Kidney (tissue), 14 donors: ENCODE results near the gene BABAM2. TPM values are rescaled to one million over a fixed set of nuclear protein-coding genes. Genes with fewer than 3 reads are reported as not detected.
"Not testable (repeated sequence)": the region's sequence is repeated elsewhere in the genome, so short reads cannot be mapped to it uniquely, and the experiment has no call there.

Source experiments
- DNase-seq, 5 donors: peaks; one replicate each; pipeline ENCODE4 v3.0.0-alpha.2; 2013 to 2020
- FAIRE-seq: peaks from 2 replicates; lab custom pipeline; 2012; peaks lifted over from hg19 to GRCh38; lab: Jason Lieb, UNC
- H3K27ac ChIP-seq, 2 donors: one replicate each; pipeline ENCODE4 v1.7.0; 2013; ENCODE audit warnings: low read depth in 2 of 2, low read length in 2 of 2, inconsistent platforms in 1 of 2
- H3K27me3 ChIP-seq: one replicate; pipeline ENCODE4 v1.7.1; 2013; ENCODE audit warnings: low read length, inconsistent platforms; ENCODE audit not compliant: control insufficient read depth, insufficient read depth
- H3K36me3 ChIP-seq, 3 donors: one replicate each; pipeline versions ENCODE4 v1.7.0 to v1.7.1; 2013; ENCODE audit warnings: low read length in 3 of 3, control low read depth in 1 of 3, inconsistent platforms in 1 of 3; ENCODE audit not compliant: insufficient read depth in 3 of 3, control insufficient read depth in 2 of 3
- H3K4me1 ChIP-seq, 3 donors: one replicate each; pipeline versions ENCODE4 v1.7.0 to v1.7.1; 2013; ENCODE audit warnings: low read length in 3 of 3, inconsistent platforms in 1 of 3, low read depth in 1 of 3; ENCODE audit not compliant: control insufficient read depth in 2 of 3, insufficient read depth in 2 of 3
- H3K4me3 ChIP-seq, 3 donors: one replicate each; pipeline versions ENCODE4 v1.7.0 to v1.8.1; 2013; ENCODE audit warnings: low read length in 3 of 3, control low read depth in 1 of 3, inconsistent platforms in 1 of 3
- H3K9ac ChIP-seq, 3 donors: one replicate each; pipeline versions ENCODE4 v1.7.0 to v1.7.1; 2013; ENCODE audit warnings: low read length in 3 of 3, control low read depth in 1 of 3, inconsistent platforms in 1 of 3
- H3K9me3 ChIP-seq, 3 donors: one replicate each; pipeline versions ENCODE4 v1.7.0 to v1.7.1; 2013; ENCODE audit warnings: low read length in 3 of 3, control low read depth in 1 of 3, inconsistent platforms in 1 of 3; ENCODE audit not compliant: control insufficient read depth in 2 of 3, insufficient read depth in 1 of 3
- CTCF ChIP-seq: IDR thresholded peaks from 3 replicates; pipeline ENCODE4 v1.5.1; 2012; ENCODE audit warnings: mild to moderate bottlenecking, moderate library complexity, borderline replicate concordance; ENCODE audit not compliant: insufficient read depth; ENCODE audit errors: extremely low read depth
- intact Hi-C: fragments of 100-400 bp; cut with DNase I; formaldehyde crosslinking; loops from one replicate; pipeline ENCODE4 v1.11.1; 2022
- polyA plus RNA-seq: library from polyadenylated mRNA; stranded (reverse); fragments of 350-450 nt; fragmentation: Illumina TruSeq; extraction: RNeasy Lipid Tissue Mini Kit (QIAGEN cat#74804); gene quantifications from one replicate; pipeline ENCODE4 v1.2.3, GENCODE V29; 2014; ENCODE audit warnings: low read depth, low replicate concordance; ENCODE audit not compliant: insufficient read depth
- total RNA-seq: library from RNA; stranded (reverse); fragmentation: NEBNext Ultra II Directional; extraction: Animal tissue kit (Norgen Biotek cat#: 25700); gene quantifications from one replicate; pipeline ENCODE4 v1.2.1, GENCODE V29; 2021
- donor health status: control.
- donor health status: control.
- donor health status: control.
- donor health status: control.
- donor health status: control.
- donor health status: DM: yes; HTN: yes; CAD: no.
- donor health status: Normal renal cell carcinoma (clear cell type).

BABAM2 gene
- total and polyA plus RNA-seq, 2 donors from 2014 or later = 68.4 to 74.1 TPM

GRCh38 chr2:27863146-27863545 is 27.4 kb upstream of the BABAM2 start:
- Histone ChIP-seq H3K4me1 (no peaks in the 10 kb centered on the region), H3K27ac (no peak overlapping the region), H3K9ac (no peak overlapping the region), H3K36me3 (no peaks in the 10 kb centered on the region), H3K4me3 (no peak overlapping the region), H3K9me3 (no peaks in the 10 kb centered on the region), H3K27me3 (no peaks in the 10 kb centered on the region)
- FAIRE-seq (no peak), DNase-seq (no peak)
- no peak for TF ChIP-seq CTCF
- intact Hi-C loops = no loop called here

- H3K9me3 ChIP-seq, H3K27ac ChIP-seq, H3K36me3 ChIP-seq, H3K4me3 ChIP-seq, FAIRE-seq, H3K27me3 ChIP-seq, H3K4me1 ChIP-seq, DNase-seq, intact Hi-C loops, H3K9ac ChIP-seq: not testable (repeated sequence)
Measured at GRCh38 chr2:27863955-27864354, 26.6 kb upstream of the BABAM2 start.

- Histone ChIP-seq H3K9ac (no peak overlapping the region), H3K27ac (no peak overlapping the region), H3K4me1 (no peaks in the 10 kb centered on the region), H3K9me3 (no peaks in the 10 kb centered on the region), H3K27me3 (no peaks in the 10 kb centered on the region), H3K4me3 (no peak overlapping the region), H3K36me3 (peaks cover 0 to 4% (median 3%) of the 10 kb centered on the region in 3 donors)
- intact Hi-C loops = no loop called here
- DNase-seq = no peak
- TF ChIP-seq CTCF = no peak
- no peak for FAIRE-seq
Measured at GRCh38 chr2:27866237-27866636, 24.3 kb upstream of the BABAM2 start.

DNA sequence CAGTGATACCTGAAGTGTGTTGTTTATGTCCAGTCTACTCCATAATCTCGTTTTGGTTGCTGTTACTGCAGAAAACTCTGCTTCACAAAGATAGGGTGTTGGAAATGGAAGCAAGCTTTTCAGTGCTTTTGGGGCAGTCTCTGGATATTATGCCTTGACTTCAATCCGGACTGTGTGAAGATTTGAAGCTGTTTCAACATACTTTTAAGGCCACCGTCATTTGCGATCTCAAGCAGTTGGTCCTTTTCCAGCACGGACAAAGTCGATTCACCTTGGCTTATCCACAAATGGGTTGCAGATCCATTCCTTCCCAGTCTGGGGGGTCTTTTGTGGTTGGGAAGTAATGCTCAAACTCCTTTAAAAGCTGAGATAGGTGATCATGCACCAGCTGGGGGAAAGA is 20.8 kb upstream of the BABAM2 start:
- intact Hi-C loops = no loop called here
- FAIRE-seq = no peak
- H3K9me3 ChIP-seq = no peaks in the 10 kb centered on the region
- H3K4me1 ChIP-seq = no peaks in the 10 kb centered on the region
- H3K4me3 ChIP-seq = no peak overlapping the region
- H3K9ac ChIP-seq = no peak overlapping the region
- no peak for TF ChIP-seq CTCF
- H3K36me3 ChIP-seq = peaks cover 0 to 4% (median 3%) of the 10 kb centered on the region in 3 donors
- no peak overlapping the region for H3K27ac ChIP-seq
- no peaks in the 10 kb centered on the region for H3K27me3 ChIP-seq
- no peak for DNase-seq
